Globus pallidus (tissue), 1 donor: ENCODE measurements around the gene GYPB.
"Not testable (repeated sequence)": the region's sequence is repeated elsewhere in the genome, so short reads cannot be mapped to it uniquely, and the experiment has no call there.

ENCODE experiments used
- DNase-seq: peaks from one replicate; pipeline ENCODE4 v3.0.0-alpha.2; 2015; ENCODE audit warnings: low spot score

GYPB gene

GRCh38 chr4:144019277-144019676 lies at the start of gene GYPB:
Gene GYPB (minus strand): TSS chr4:144019380. CDS start chr4:144019287, 93 bp downstream.
- not testable (repeated sequence) for DNase-seq

- DNase-seq = not testable (repeated sequence)
Observed at GRCh38 chr4:144061556-144061955, 42.4 kb upstream of the GYPB start.

- DNase-seq = not testable (repeated sequence)
Observed at GRCh38 chr4:144060234-144060859, 41.2 kb upstream of the GYPB start.

GRCh38 chr4:144056800-144057199 lies 37.6 kb upstream of the GYPB start:
- DNase-seq = no peak

- not testable (repeated sequence) for DNase-seq
Observed at GRCh38 chr4:144055336-144055735, 36.2 kb upstream of the GYPB start.

- not testable (repeated sequence) for DNase-seq
Observed at GRCh38 chr4:144051494-144051893, 32.3 kb upstream of the GYPB start.

- not testable (repeated sequence) for DNase-seq
Observed at GRCh38 chr4:144050631-144051030, 31.5 kb upstream of the GYPB start.

GRCh38 chr4:144049495-144050424 lies 30.6 kb upstream of the GYPB start:
- not testable (repeated sequence) for DNase-seq

- DNase-seq = not testable (repeated sequence)
Observed at GRCh38 chr4:144044936-144045335, 25.8 kb upstream of the GYPB start.

GRCh38 chr4:144032580-144032979 lies 13.4 kb upstream of the GYPB start:
- not testable (repeated sequence) for DNase-seq

GRCh38 chr4:144031875-144032274 lies 12.7 kb upstream of the GYPB start:
- DNase-seq = not testable (repeated sequence)

- DNase-seq = not testable (repeated sequence)
Observed at GRCh38 chr4:144031369-144031768, 12.2 kb upstream of the GYPB start.

- DNase-seq = not testable (repeated sequence)
Observed at GRCh38 chr4:144030708-144031107, 11.5 kb upstream of the GYPB start.

- DNase-seq = not testable (repeated sequence)
Observed at GRCh38 chr4:144026682-144027081, 7.5 kb upstream of the GYPB start.

GRCh38 chr4:144024399-144025053 lies 5.3 kb upstream of the GYPB start:
- not testable (repeated sequence) for DNase-seq

GRCh38 chr4:144022772-144023400 lies 3.7 kb upstream of the GYPB start:
- DNase-seq = not testable (repeated sequence)

- peak; percentile 2 for DNase-seq
Observed at GRCh38 chr4:144021336-144021990, 2.3 kb upstream of the GYPB start.

GRCh38 chr4:144018223-144019000 lies 768 bp downstream of the GYPB start:
- DNase-seq = not testable (repeated sequence)

GRCh38 chr4:144017271-144017670 lies 1.9 kb downstream of the GYPB start:
- not testable (repeated sequence) for DNase-seq

- not testable (repeated sequence) for DNase-seq
Observed at GRCh38 chr4:144016057-144016605, 3.0 kb downstream of the GYPB start.
